ENCODE measurements around the gene ZNF260.

- TF ChIP-seq EZH2 (IDR thresholded peaks at IDR 0.05), result no peak
- no peak for TF ChIP-seq CTCF (IDR thresholded peaks at IDR 0.05)
- no peak for TF ChIP-seq EZH2phosphoT487 (IDR thresholded peaks at IDR 0.05)
Measured at GRCh38 chr19:36514012-36514612, 14.0 kb downstream of the ZNF260 start.

All from neural progenitor cell (in vitro differentiated cells).